ENCODE measurements around the gene UBE2B. TPM values are rescaled to one million over a fixed set of nuclear protein-coding genes. Genes with fewer than 3 reads are reported as not detected.

UBE2B gene
- total RNA-seq, 1 donor from 2014 or later: 68.3 TPM

DNA sequence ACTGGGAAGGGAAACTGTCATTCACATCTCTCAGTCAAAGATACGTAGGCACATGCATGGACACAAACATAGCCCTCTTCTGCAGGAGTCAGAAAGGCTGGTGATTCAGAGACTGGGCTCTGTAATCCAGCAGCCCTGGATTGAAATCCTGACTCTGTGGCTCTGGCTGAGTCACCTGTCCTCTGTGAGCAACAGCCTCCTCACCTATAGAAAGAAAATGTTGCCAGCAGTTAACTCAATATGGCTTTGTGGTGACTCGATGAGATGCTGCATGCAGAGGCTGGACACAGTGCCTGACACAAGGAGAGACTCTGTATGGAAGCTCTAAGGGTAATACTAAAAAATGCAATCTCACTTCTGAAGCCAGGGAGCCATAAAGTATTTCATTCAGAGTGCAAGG, 64.2 kb downstream of the UBE2B start:
- Histone ChIP-seq H3K27ac (no peak overlapping the region), H3K4me3 (no peak overlapping the region)

DNA sequence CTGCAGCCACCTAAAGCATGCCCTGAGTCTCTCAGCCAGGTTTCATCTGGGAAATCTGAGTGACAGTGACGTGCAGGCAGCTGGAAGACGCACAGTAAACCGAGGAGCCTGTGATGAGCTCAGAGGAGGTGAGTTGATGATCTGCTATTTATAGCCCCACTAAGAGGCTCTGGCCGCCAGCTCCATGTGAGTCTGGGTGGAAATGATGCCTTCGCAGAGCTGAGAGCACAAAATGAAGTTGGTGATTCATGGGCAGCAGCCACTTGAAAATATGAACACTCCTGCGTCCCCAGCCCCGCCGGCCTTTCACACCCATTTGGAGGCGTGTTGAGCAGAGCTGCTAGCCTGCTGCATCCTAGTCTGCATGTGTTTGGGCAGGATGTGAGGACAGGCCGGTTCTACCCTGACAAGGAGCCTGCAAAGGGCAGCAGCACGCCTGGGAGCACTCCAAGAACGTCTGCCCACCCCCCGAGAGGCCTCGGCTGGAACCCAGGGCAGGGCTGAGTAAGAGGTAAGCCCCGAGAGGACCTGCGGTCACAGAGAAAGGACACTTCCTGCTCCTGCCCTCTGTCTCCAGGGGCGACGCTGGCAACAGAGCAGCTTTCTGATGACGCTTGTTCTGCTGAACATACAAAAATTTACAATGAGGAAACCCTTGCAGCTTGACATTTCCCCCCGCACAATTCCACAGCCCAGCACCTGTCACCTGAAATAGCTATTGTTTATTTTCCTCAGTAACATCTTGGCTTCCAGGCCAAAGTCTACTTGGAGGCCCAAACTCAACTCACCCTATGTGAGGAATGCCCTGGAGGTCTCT, 65.4 kb downstream of the UBE2B start:
- Histone ChIP-seq H3K4me1 (peaks cover 37% of the 10 kb centered on the region), H3K36me3 (no peaks in the 10 kb centered on the region), H3K9me3 (no peaks in the 10 kb centered on the region), H3K4me3 (no peak overlapping the region), H3K27me3 (no peaks in the 10 kb centered on the region), H3K27ac (no peak overlapping the region)
- TF ChIP-seq POLR2AphosphoS5 (IDR thresholded peaks at IDR 0.05; ENCODE audit: insufficient read depth in 1 of 2, low read depth in 1 of 2): peak; percentile 11 to 40
- TF ChIP-seq POLR2A (IDR thresholded peaks at IDR 0.05): no peak
- no peak for DNase-seq (ENCODE audit: extremely low spot score in 2 of 2)
- intact Hi-C loops (cut with DNase I): no loop called here

More for the DNA sequence above, 64.2 kb downstream of the UBE2B start:
- H3K9me3 ChIP-seq: no peaks in the 10 kb centered on the region
- no peaks in the 10 kb centered on the region for H3K36me3 ChIP-seq
- DNase-seq (ENCODE audit: extremely low spot score in 2 of 2): no peak
- H3K27me3 ChIP-seq: no peaks in the 10 kb centered on the region
- H3K4me1 ChIP-seq: peaks cover 37% of the 10 kb centered on the region
- TF ChIP-seq POLR2A (IDR thresholded peaks at IDR 0.05): no peak
- TF ChIP-seq CTCF (IDR thresholded peaks at IDR 0.05): no peak
- no peak for TF ChIP-seq POLR2AphosphoS5 (IDR thresholded peaks at IDR 0.05; ENCODE audit: insufficient read depth in 1 of 2, low read depth in 1 of 2)
- intact Hi-C loops (cut with DNase I): no loop called here

DNA sequence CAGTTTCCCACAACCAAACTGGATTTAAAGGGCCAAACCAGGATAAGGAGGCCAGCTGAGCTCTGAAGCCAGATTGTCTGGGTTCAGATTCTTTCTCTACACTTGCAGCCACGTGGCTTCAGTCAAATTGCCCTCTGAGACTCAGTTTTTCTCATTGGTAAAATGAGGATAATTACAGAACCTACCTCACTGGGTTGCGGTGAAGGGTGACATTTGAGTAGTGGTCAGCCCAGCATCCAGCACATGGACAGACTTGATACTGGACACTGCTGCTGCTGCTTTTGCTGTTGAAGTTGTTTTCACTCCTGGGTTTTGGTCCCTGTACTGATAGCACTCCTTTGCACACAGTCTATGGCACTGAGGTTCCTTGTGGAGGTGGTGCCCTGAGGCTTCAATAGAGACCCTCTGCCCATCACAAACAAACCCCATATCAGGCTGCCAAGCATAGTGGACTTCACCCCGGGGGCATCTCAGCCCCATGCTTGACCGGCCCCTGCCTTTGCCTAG, 66.0 kb downstream of the UBE2B start:
- no peak overlapping the region for H3K27ac ChIP-seq
- H3K4me3 ChIP-seq: no peak overlapping the region
- no peaks in the 10 kb centered on the region for H3K27me3 ChIP-seq
- no peaks in the 10 kb centered on the region for H3K9me3 ChIP-seq
- TF ChIP-seq POLR2A (IDR thresholded peaks at IDR 0.05) (no peak), POLR2AphosphoS5 (IDR thresholded peaks at IDR 0.05; ENCODE audit: insufficient read depth in 1 of 2, low read depth in 1 of 2) (no peak), CTCF (IDR thresholded peaks at IDR 0.05) (no peak)
- no peak for DNase-seq (ENCODE audit: extremely low spot score in 2 of 2)
- peaks cover 37% of the 10 kb centered on the region for H3K4me1 ChIP-seq
- H3K36me3 ChIP-seq: no peaks in the 10 kb centered on the region
- intact Hi-C loops (cut with DNase I): no loop called here

DNA sequence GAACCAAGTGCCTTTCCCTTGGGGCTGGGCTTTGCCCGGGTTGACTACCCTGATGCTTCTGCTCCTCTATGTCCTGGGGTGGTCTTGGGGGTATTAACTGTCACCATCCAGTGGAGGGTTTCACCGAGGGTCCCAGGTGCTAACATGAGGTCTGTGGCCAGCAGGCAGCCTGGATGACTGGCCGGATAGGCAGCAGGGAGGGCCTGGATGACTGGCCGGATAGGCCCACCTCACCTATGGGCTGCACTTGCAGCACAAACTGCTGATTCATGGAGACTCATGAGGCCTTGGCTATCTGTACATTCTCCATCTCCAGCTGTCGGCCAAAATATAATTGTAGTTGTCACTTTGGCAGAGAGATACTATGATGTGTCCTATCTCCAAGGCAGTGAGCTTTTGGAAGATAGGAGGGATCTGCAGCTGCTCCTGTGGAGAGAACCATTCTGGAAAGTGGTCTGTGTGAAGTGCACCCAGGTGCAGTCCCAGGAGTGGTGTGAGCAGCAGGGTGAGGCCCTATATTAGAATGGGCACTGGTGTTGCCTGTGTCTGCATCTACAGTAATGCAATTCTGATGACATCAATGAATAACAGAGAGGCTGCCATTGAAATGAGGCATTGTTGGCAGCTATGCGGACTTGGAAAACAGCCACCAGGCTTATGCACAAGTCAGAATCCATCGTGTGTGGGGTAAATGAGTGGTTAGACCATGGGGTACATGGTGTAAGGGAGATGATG, 66.6 kb downstream of the UBE2B start:
- intact Hi-C loops (cut with DNase I): no loop called here
- H3K9me3 ChIP-seq: no peaks in the 10 kb centered on the region
- no peak for DNase-seq (ENCODE audit: extremely low spot score in 2 of 2)

More for the DNA sequence above, 66.6 kb downstream of the UBE2B start:
- TF ChIP-seq POLR2AphosphoS5 (IDR thresholded peaks at IDR 0.05; ENCODE audit: insufficient read depth in 1 of 2, low read depth in 1 of 2) (no peak), CTCF (IDR thresholded peaks at IDR 0.05) (no peak), POLR2A (IDR thresholded peaks at IDR 0.05) (no peak)
- Histone ChIP-seq H3K27ac (peak overlapping the region; percentile 51), H3K4me1 (peaks cover 37% of the 10 kb centered on the region), H3K36me3 (no peaks in the 10 kb centered on the region), H3K27me3 (no peaks in the 10 kb centered on the region), H3K4me3 (no peak overlapping the region)
